ENCODE results near the gene PTPN3. TPM values are rescaled to one million over a fixed set of nuclear protein-coding genes. Genes with fewer than 3 reads are reported as not detected.
A peak's percentile ranks its signal among the peaks of the same experiment; 100 is the strongest.

Gene PTPN3
- total and polyA plus RNA-seq, 10 of the 15 experiments (the other 5 are each of a cell fraction or from before 2014, with no cell fraction given): 0.18 to 1.3 (median 0.39) TPM

DNA sequence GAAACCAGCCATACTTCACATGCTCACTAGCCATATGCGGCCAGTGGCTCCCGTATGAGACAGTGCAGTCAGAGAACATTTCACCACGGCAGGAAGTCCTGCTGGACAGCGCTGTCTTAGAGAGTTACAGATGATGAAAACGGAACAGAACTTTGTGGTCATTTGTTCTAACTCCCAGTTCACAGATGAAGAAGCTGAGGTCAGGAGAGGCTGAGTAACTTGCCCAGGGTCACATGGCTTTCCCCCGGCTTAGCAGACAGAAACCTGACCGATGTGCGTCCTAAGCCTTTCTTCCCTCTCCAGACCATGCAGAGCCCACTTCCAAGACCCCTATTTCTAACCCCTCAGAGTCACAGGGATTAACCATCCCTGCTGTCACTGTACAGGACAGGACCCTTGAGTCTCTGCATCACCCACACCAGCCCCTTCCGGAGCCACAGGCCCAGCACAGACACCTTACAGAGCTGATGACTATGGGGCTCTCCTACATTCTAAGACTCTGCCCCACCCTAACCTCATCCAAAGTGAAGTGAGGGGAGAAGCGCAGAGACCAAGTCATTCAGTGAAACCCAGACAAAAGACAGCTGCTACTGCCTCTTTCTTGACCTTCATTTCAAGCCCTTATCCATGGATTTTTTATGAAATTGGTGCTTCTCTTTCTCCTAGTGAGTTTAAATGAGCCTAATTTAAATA is 86.9 kb downstream of the PTPN3 start (continued):
- TF ChIP-seq, protein P1, sequence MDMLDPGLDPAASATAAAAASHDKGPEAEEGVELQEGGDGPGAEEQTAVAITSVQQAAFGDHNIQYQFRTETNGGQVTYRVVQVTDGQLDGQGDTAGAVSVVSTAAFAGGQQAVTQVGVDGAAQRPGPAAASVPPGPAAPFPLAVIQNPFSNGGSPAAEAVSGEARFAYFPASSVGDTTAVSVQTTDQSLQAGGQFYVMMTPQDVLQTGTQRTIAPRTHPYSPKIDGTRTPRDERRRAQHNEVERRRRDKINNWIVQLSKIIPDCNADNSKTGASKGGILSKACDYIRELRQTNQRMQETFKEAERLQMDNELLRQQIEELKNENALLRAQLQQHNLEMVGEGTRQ (IDR thresholded peaks at IDR 0.05; ENCODE audit: borderline replicate concordance, low read depth, low read length): peak; percentile 61
- TF ChIP-seq CREB1 (IDR thresholded peaks at IDR 0.05; ENCODE audit: low read depth) (no peak), TAF1 (IDR thresholded peaks at IDR 0.05; ENCODE audit: borderline replicate concordance, low read depth, low read length) (no peak), BHLHE40 (IDR thresholded peaks at IDR 0.05; ENCODE audit: borderline replicate concordance in 1 of 2, low read depth in 2 of 2, low read length in 1 of 2) (peak in 1 of 2 experiments; percentile 61; a peak in 2 of 4 replicates), KAT2A (conservative IDR thresholded peaks at IDR 0.05; ENCODE audit: control insufficient read depth, low read depth, low read length) (no peak), ATF7 (IDR thresholded peaks at IDR 0.05; ENCODE audit: low read depth) (peak; percentile 77), CREM (IDR thresholded peaks at IDR 0.05; ENCODE audit: low read depth) (peak; percentile 75), FOS (IDR thresholded peaks at IDR 0.05; ENCODE audit: borderline replicate concordance, extremely low read depth, insufficient read length) (no peak), SIX5 (IDR thresholded peaks at IDR 0.05; ENCODE audit: low read depth, low read length, severe bottlenecking) (no peak), SIN3A (IDR thresholded peaks at IDR 0.05; ENCODE audit: low read depth, low read length) (no peak), HDGF (IDR thresholded peaks at IDR 0.05) (peak; percentile 62; the same call in 1 of the 2 replicates), SUPT20H (IDR thresholded peaks at IDR 0.05; ENCODE audit: borderline replicate concordance, control insufficient read depth, low read depth, low read length) (no peak), RAD21 (IDR thresholded peaks at IDR 0.05; ENCODE audit: insufficient read depth, low read depth, low read length) (no peak), SUZ12 (IDR thresholded peaks at IDR 0.05; ENCODE audit: unreplicated experiment) (no peak), JUNB (IDR thresholded peaks at IDR 0.05) (no peak; the same call in 1 of the 2 replicates), SMAD1 (IDR thresholded peaks at IDR 0.05; ENCODE audit: low read depth, partially characterized antibody) (no peak), NFYA (IDR thresholded peaks at IDR 0.05; ENCODE audit: borderline replicate concordance, low read depth, low read length) (no peak), MXI1 (IDR thresholded peaks at IDR 0.05; ENCODE audit: low read depth, low read length) (0 out of 2 replicates have a peak, but pooled peaks have one; percentile 44), TBL1XR1 (IDR thresholded peaks at IDR 0.05; ENCODE audit: low read depth, low read length) (0 out of 2 replicates have a peak, but pooled peaks have one; percentile 43)
- TF ChIP-seq, protein P2, sequence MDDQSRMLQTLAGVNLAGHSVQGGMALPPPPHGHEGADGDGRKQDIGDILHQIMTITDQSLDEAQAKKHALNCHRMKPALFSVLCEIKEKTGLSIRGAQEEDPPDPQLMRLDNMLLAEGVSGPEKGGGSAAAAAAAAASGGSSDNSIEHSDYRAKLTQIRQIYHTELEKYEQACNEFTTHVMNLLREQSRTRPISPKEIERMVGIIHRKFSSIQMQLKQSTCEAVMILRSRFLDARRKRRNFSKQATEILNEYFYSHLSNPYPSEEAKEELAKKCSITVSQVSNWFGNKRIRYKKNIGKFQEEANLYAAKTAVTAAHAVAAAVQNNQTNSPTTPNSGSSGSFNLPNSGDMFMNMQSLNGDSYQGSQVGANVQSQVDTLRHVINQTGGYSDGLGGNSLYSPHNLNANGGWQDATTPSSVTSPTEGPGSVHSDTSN (IDR thresholded peaks at IDR 0.05; ENCODE audit: insufficient replicate concordance, low read depth, low read length): peak; percentile 1
- TF ChIP-seq, protein P3, sequence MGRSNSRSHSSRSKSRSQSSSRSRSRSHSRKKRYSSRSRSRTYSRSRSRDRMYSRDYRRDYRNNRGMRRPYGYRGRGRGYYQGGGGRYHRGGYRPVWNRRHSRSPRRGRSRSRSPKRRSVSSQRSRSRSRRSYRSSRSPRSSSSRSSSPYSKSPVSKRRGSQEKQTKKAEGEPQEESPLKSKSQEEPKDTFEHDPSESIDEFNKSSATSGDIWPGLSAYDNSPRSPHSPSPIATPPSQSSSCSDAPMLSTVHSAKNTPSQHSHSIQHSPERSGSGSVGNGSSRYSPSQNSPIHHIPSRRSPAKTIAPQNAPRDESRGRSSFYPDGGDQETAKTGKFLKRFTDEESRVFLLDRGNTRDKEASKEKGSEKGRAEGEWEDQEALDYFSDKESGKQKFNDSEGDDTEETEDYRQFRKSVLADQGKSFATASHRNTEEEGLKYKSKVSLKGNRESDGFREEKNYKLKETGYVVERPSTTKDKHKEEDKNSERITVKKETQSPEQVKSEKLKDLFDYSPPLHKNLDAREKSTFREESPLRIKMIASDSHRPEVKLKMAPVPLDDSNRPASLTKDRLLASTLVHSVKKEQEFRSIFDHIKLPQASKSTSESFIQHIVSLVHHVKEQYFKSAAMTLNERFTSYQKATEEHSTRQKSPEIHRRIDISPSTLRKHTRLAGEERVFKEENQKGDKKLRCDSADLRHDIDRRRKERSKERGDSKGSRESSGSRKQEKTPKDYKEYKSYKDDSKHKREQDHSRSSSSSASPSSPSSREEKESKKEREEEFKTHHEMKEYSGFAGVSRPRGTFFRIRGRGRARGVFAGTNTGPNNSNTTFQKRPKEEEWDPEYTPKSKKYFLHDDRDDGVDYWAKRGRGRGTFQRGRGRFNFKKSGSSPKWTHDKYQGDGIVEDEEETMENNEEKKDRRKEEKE (IDR thresholded peaks at IDR 0.05): no peak
- TF ChIP-seq, protein P4, sequence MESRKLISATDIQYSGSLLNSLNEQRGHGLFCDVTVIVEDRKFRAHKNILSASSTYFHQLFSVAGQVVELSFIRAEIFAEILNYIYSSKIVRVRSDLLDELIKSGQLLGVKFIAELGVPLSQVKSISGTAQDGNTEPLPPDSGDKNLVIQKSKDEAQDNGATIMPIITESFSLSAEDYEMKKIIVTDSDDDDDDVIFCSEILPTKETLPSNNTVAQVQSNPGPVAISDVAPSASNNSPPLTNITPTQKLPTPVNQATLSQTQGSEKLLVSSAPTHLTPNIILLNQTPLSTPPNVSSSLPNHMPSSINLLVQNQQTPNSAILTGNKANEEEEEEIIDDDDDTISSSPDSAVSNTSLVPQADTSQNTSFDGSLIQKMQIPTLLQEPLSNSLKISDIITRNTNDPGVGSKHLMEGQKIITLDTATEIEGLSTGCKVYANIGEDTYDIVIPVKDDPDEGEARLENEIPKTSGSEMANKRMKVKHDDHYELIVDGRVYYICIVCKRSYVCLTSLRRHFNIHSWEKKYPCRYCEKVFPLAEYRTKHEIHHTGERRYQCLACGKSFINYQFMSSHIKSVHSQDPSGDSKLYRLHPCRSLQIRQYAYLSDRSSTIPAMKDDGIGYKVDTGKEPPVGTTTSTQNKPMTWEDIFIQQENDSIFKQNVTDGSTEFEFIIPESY (IDR thresholded peaks at IDR 0.05): no peak
- TF ChIP-seq, protein P5, sequence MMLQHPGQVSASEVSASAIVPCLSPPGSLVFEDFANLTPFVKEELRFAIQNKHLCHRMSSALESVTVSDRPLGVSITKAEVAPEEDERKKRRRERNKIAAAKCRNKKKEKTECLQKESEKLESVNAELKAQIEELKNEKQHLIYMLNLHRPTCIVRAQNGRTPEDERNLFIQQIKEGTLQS (IDR thresholded peaks at IDR 0.05; ENCODE audit: borderline replicate concordance, extremely low read depth, low read depth, low read length): no peak

Data from GM12878 (cell line).